GM06990 (cell line): ENCODE measurements around the gene SKIDA1.
A peak's percentile ranks its signal among the peaks of the same experiment; 100 is the strongest.

Source experiments
- DNase-seq: peaks from one replicate; pipeline ENCODE4 v3.0.0-alpha.2; 2011; ENCODE audit not compliant: insufficient read length; ENCODE audit errors: extremely low read depth
- H3K27me3 ChIP-seq: replicated peaks from 2 replicates; pipeline ENCODE4 v1.6.0; 2011; ENCODE audit warnings: low read length; ENCODE audit not compliant: control insufficient read depth, insufficient read depth
- H3K36me3 ChIP-seq: 2 replicates; pipeline ENCODE4 v1.5.1; 2011; ENCODE audit warnings: low read length; ENCODE audit not compliant: control insufficient read depth, insufficient read depth
- H3K4me3 ChIP-seq: replicated peaks from 2 replicates; pipeline ENCODE4 v1.5.1; 2011; ENCODE audit warnings: low read depth, mild to moderate bottlenecking, control low read depth, low read length
- TF ChIP-seq, protein P1 (sequence below): IDR thresholded peaks from 2 replicates; pipeline ENCODE4 v1.5.1; 2011; ENCODE audit warnings: low read length, control low read depth, mild to moderate bottlenecking, inconsistent platforms; ENCODE audit not compliant: insufficient read depth, poor library complexity, severe bottlenecking

The SKIDA1 gene

DNA sequence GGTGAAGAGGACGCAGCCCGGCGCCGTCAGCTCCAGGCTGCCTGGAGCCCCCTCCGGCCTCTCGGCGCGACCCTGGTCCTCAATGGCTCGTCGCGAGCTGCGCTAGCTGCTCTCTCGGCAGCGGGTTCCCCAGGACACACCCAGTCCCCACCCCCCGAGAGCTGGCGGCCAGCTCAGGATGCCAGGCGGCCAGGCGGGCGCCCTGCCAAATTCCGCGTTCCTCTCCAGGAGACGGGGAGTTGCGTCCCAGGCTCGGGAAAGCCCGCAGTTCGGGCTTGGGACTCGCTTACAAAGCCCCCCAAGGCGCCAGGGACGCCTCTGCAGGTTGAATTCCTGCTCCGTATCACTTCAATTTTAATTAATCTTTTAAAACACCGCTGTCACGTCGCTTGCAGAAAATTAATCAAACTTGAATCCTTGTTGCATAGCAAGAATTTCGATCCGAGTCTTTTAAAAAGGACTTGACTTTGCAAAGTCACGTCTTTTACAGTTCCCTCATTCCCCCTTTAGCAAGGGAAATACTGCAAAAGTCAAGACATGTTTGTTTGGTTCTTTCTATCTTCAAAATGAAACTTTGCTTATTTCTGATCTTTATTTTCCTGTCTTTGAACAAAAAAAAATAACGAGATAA is 28.2 kb downstream of the SKIDA1 start:
- no peaks in the 10 kb centered on the region; the same call in none of the 2 replicates for H3K27me3 ChIP-seq
- TF ChIP-seq, protein P1, sequence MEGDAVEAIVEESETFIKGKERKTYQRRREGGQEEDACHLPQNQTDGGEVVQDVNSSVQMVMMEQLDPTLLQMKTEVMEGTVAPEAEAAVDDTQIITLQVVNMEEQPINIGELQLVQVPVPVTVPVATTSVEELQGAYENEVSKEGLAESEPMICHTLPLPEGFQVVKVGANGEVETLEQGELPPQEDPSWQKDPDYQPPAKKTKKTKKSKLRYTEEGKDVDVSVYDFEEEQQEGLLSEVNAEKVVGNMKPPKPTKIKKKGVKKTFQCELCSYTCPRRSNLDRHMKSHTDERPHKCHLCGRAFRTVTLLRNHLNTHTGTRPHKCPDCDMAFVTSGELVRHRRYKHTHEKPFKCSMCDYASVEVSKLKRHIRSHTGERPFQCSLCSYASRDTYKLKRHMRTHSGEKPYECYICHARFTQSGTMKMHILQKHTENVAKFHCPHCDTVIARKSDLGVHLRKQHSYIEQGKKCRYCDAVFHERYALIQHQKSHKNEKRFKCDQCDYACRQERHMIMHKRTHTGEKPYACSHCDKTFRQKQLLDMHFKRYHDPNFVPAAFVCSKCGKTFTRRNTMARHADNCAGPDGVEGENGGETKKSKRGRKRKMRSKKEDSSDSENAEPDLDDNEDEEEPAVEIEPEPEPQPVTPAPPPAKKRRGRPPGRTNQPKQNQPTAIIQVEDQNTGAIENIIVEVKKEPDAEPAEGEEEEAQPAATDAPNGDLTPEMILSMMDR = no peak
- DNase-seq = no peak
- no peaks in the 10 kb centered on the region for H3K36me3 ChIP-seq
- H3K4me3 ChIP-seq = peak overlapping the region; percentile 87

DNA sequence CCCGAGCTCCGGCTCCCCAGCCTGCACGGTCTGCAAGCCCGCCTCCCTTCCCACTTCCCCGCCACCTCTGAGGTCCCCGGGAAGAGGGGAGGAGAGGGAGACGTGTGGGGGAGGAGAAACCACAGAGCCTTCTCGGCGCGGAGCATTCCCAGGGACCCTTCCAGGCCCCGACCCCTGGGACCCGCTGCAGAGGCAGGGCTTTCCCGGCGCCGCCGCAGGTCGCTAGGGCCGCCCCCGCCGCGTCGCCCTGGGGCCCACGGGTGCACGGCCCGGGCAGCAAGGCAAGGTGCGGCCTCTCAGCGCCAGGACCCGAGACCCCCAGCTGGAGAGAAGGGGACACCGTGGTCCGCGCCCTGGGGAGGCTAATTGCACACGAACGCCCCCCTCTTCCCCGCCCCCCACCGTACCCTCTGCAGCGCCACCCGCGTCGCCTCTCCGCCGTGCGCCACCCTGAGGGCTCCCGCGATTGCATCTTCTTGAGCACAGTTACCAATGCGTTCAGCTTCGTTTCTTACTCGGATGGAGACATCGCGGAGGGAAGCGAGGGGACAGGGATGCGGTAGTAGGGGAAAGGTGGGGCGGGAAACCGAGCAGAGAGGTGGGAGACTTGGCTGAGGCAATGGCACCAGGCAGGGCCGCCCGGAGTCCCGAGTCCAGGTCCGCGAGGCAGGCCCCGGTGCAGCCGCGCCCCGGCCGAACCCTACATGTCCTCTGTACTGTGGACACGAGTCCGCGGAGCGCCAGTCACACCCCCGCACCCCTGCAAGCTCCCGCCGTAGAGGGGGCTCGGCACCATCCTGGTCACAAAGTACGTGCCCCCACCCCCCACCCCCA is 28.9 kb downstream of the SKIDA1 start:
- H3K4me3 ChIP-seq = peak overlapping the region; percentile 87
- H3K36me3 ChIP-seq = no peaks in the 10 kb centered on the region
- TF ChIP-seq, protein P1 = peak; percentile 75
- H3K27me3 ChIP-seq = no peaks in the 10 kb centered on the region; the same call in none of the 2 replicates
- peak; percentile 76 for DNase-seq

DNA sequence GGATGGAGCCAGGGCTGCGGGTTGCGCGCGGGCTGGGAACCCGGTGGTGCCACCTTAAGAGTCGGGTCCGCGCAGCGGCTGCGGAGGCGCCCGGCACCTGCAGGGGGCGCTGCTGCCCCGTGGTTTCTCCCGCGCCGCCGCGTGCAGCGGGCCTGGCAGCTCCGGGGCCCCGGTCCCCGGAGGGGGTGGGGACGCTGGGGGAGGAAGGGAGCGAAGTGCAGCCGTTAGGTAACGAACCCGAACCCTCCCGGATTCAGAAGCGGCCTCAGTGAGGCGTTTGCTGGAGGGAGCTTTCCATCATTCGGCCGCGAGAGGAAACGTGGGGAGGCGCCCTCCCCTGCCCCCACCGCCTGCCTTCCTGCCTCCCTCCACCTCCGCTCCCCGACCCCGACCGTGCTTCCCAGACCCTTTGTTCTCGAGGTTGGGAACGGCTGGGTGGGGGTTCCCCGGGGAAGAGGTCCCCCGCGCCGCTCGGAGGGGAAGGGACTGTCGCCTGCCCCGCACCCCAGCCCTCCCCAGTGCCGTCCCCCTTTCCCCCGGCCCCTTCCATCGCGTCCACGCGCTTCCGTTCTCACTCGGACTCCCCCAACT is 29.6 kb downstream of the SKIDA1 start:
- peak; percentile 92 for DNase-seq
- TF ChIP-seq, protein P1 = peak; percentile 69
- Histone ChIP-seq H3K36me3 (no peaks in the 10 kb centered on the region), H3K4me3 (peak overlapping the region; percentile 87), H3K27me3 (no peaks in the 10 kb centered on the region; the same call in none of the 2 replicates)

DNA sequence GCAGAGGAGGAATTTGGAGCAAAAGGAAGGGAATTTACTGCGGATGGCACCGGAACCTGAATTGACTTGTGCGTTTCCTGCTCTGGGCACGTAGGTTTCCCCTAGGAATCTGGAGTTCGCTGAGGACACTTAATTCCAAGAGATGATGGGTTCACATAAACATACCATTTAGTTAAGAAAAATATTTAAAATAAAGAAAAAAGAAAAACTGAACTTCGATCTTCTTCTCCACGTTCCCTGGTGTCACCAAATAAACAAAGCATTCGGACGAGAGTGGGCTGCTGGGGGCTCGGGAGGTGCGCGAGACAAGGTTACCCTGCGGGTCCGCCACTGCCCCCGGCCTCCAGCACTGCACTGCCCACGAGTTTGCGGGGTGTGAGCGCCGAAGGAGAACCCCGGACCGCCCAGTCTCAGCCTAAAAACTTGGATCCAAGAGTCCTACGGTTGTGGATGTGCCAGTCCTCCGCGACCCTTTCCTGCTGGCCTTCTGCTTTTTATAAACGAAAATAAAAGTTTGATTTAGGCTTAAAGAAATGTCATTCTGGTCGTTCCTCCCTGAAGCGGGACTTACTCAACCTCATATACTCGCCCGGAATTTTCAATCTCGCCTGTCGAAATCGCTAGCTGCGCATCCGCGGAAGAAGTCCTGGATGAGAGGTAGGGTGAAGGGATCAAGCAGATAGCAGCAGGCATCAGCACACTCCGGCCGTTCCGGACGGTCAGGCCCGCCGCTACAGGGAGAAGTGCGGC is 30.3 kb downstream of the SKIDA1 start:
- no peaks in the 10 kb centered on the region for H3K36me3 ChIP-seq
- H3K27me3 ChIP-seq = no peaks in the 10 kb centered on the region; the same call in none of the 2 replicates
- H3K4me3 ChIP-seq = peak overlapping the region; percentile 87
- TF ChIP-seq, protein P1 = no peak
- DNase-seq = peak; percentile 18

DNA sequence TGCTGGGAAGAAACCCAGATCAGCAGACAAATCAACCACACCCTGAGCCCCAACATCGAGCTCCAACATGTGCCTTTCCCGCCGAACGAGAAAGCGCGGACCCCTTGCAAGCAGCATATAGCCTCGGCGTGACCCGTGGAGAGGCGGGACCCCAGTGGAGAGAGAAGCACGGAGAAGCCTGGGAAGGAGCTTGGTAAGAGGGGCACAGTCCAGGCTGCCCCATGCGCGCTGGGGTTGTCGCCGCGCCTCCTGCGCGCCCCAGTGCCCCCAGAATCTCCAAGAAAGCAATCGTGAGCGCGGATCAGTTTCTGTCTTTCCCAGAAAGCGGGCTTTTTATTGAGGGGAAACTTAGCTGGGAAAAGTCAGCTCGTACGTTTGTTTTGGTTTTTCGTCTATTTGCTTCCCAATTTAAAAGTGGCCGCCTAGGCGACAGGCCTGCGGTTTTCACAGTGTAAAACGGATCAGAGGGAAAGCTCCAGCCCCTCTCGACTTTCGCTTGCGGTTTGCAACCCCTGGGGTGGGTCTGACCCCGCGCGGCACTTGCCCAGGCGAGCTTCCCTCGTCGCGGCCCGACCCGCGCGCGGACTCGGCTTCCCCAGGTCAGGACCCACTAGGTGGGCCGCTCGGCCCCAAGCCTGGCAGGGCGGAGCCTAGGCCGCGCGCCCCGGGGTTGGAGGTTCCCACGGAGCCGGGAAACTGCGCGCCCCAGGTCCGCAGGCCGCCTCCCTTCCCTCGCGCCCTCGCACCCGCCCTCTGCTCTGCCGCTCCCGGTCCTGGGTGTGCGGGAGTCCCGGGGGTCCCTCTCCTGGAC is 31.1 kb downstream of the SKIDA1 start:
- peak; percentile 48 for DNase-seq
- no peaks in the 10 kb centered on the region for H3K36me3 ChIP-seq
- H3K27me3 ChIP-seq = no peaks in the 10 kb centered on the region; the same call in none of the 2 replicates
- TF ChIP-seq, protein P1 = no peak
- H3K4me3 ChIP-seq = peak overlapping the region; percentile 87
